Testis (tissue), 2 donors: ENCODE data around the gene HAS3.

Experiments used
- CTCF ChIP-seq, 3 experiments: fragments of 450-650 bp in 2 of 3; fragments of 200-600 bp in 1 of 3; sonication (generic) in 1 of 3; IDR thresholded peaks; one replicate each; pipeline ENCODE4 v1.5.1; 2016 to 2019; ENCODE audit warnings: antibody characterized with exemption in 3 of 3, mild to moderate bottlenecking in 2 of 3, moderate library complexity in 1 of 3
- POLR2A ChIP-seq: fragments of 450-650 bp; IDR thresholded peaks from one replicate; pipeline ENCODE4 v1.6.1; 2017; ENCODE audit warnings: antibody characterized with exemption, mild to moderate bottlenecking, moderate library complexity

DNA sequence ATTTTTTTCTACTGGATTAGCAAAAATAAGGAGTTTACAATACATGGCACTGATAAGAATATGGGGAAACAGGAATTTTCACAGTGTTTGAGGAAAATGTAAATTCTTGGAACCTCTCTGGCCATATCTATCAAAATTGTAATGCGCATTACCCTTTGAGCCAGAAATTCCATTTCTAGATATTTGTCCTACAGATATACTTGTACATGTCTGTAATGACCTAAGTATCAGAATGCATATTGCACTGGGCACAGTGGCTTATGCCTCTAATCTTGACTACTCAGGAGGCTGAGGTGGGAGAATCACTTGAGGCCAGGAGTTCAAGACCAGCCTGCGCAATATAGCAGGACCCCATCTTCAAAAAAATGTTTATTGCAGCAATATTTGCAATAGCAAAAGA is 25.8 kb upstream of the HAS3 start:
- TF ChIP-seq CTCF (IDR thresholded peaks at IDR 0.05): no peak
- no peak for TF ChIP-seq POLR2A
